Peyer's patch (tissue), 4 donors: ENCODE measurements around the gene CAMK2D.

ENCODE experiments used
- POLR2A ChIP-seq, 2 donors: fragments of 450-650 bp; IDR thresholded peaks; one replicate each; pipeline ENCODE4 v1.5.1; 2017; ENCODE audit warnings: antibody characterized with exemption in 2 of 2, mild to moderate bottlenecking in 2 of 2, moderate library complexity in 2 of 2
- TF ChIP-seq, protein P1 (sequence below), 6 experiments: fragments of 450-650 bp in 4 of 6; fragments of 200-600 bp in 2 of 6; sonication (generic) in 1 of 6; IDR thresholded peaks; one replicate each; pipeline ENCODE4 v1.5.1; 2017 to 2019; ENCODE audit warnings: antibody characterized with exemption in 6 of 6, mild to moderate bottlenecking in 3 of 6, moderate library complexity in 1 of 6

DNA sequence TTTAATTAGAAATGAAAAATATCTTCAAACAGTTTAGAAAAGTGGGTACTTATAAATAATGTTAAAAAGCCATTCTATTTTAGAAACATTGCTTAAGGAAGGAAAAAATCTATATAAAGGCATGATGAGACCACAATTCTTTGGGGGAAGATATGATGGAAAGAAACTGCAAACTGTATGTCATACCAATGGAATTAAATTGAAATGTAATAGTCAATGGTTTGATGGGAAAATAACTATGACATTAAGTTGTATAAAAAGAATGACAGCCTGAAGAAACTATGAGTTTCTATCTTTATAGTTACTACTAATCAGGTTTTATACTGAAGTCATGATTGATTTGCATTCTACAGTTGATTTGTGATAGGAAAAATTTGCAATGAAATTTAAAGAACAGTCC, 40.3 kb upstream of the CAMK2D start:
- TF ChIP-seq, protein P1, sequence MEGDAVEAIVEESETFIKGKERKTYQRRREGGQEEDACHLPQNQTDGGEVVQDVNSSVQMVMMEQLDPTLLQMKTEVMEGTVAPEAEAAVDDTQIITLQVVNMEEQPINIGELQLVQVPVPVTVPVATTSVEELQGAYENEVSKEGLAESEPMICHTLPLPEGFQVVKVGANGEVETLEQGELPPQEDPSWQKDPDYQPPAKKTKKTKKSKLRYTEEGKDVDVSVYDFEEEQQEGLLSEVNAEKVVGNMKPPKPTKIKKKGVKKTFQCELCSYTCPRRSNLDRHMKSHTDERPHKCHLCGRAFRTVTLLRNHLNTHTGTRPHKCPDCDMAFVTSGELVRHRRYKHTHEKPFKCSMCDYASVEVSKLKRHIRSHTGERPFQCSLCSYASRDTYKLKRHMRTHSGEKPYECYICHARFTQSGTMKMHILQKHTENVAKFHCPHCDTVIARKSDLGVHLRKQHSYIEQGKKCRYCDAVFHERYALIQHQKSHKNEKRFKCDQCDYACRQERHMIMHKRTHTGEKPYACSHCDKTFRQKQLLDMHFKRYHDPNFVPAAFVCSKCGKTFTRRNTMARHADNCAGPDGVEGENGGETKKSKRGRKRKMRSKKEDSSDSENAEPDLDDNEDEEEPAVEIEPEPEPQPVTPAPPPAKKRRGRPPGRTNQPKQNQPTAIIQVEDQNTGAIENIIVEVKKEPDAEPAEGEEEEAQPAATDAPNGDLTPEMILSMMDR (IDR thresholded peaks at IDR 0.05) = no peak
- no peak for TF ChIP-seq POLR2A (IDR thresholded peaks at IDR 0.05)
